Embryonic facial prominence (tissue), 1 donor: ENCODE data around the gene OR10G2.
"Not testable (repeated sequence)": the region's sequence is repeated elsewhere in the genome, so short reads cannot be mapped to it uniquely, and the experiment has no call there.

Source experiments
- DNase-seq: peaks from one replicate; pipeline ENCODE4 v3.0.0-alpha.2; 2016; ENCODE audit errors: extremely low spot score

Gene OR10G2, protein sequence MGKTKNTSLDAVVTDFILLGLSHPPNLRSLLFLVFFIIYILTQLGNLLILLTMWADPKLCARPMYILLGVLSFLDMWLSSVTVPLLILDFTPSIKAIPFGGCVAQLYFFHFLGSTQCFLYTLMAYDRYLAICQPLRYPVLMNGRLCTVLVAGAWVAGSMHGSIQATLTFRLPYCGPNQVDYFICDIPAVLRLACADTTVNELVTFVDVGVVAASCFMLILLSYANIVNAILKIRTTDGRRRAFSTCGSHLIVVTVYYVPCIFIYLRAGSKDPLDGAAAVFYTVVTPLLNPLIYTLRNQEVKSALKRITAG

DNA sequence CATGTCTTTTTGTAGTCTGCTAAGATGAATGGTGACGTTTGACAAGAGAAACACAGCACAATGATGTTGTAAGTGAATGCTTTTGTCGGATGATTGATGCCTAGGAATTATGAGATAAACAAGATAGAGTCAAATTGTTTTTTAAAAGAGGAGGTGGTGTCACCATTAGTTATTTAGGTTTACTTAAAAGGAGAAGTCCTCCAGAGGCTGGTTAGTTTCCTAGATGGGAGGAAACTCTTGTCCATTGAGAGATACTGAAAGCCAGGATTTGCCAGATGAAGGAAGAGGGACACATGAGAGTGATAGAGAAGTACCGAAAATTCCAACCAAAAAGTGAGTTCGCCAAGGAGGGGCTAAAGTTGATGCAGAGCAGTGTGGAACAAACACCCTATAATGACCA is at the start of gene OR10G2:
Gene OR10G2 (minus strand): TSS at position 101 of the 400 bp plus-strand sequence. CDS start 98 bp downstream, at position 3.
- DNase-seq: no peak

DNA sequence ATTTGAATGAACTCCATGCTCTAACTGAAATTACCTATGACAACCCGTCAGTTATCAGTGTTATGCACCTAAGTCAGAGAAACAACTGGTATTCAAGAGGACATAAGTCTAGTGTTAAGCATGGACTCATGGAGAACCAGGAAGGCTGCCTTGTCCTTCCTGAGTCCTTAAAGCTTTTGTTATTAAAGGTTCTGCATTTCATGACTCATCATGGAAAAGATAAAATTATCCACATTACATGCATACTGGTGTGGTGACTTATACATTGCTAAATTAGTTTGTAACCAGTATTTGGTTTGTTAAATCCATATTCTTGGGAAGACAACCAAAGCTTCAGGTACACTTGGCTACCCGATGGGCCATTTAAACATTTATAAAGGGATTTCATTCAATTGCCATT is 45.3 kb upstream of the OR10G2 start:
- DNase-seq: no peak

DNA sequence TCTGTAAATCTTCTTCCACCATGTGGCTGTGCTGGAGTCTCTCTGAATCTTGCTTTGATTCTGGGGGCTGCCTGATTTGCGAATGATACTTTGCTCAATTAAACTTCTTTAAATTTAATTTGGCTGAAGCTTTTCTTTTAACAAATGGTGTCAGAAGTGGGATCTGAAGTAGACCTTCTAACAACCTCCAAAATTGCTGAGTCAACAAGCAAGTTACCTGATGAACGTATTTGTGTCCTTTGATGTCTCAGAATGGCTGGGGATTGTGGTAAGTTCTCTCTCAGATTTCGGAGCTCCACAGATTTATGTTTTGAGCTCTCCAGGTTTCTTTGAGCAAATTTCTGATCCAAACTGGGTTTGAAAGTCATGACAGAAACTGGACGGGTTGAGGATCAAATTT is 40.8 kb upstream of the OR10G2 start:
- no peak for DNase-seq

- no peak for DNase-seq
Measured at GRCh38 chr14:21673718-21674117, 39.0 kb upstream of the OR10G2 start, which contains the start of gene OR4E1. Gene OR4E1, minus strand, starts transcription at chr14:21673818. Its CDS starts 2,883 bp downstream, at chr14:21670935.

- no peak for DNase-seq
Measured at GRCh38 chr14:21672116-21672515, 37.4 kb upstream of the OR10G2 start.

- DNase-seq: no peak
Measured at GRCh38 chr14:21671371-21671770, 36.6 kb upstream of the OR10G2 start.

- DNase-seq: no peak
Measured at GRCh38 chr14:21669284-21669683, 34.5 kb upstream of the OR10G2 start.

DNA sequence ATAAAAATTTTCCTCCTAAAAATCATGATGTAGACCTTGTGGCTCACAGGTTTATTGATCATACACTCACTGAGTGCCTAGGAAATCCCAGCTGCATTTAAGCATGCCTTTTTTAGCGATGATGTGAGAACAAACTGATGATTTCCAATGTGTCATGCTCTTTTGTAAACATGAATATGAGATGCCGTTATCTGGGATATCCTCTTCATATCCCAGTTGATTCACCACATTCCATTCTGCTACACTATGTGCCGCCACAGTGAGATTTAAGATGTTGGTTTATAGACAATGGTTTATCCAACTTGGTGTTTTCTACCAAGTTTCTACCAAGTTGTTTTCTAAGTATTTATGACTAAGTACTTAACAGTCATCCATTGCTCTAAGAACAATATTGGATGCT is 33.6 kb upstream of the OR10G2 start:
- no peak for DNase-seq

- DNase-seq: no peak
Measured at GRCh38 chr14:21656980-21657379, 22.2 kb upstream of the OR10G2 start.

- DNase-seq: no peak
Measured at GRCh38 chr14:21654215-21654614, 19.5 kb upstream of the OR10G2 start.

- no peak for DNase-seq
Measured at GRCh38 chr14:21653331-21653885, 18.7 kb upstream of the OR10G2 start, which contains the start of gene OR4E2. Gene OR4E2, plus strand, starts transcription at chr14:21653835. Its CDS starts 11,248 bp downstream, at chr14:21665083.

DNA sequence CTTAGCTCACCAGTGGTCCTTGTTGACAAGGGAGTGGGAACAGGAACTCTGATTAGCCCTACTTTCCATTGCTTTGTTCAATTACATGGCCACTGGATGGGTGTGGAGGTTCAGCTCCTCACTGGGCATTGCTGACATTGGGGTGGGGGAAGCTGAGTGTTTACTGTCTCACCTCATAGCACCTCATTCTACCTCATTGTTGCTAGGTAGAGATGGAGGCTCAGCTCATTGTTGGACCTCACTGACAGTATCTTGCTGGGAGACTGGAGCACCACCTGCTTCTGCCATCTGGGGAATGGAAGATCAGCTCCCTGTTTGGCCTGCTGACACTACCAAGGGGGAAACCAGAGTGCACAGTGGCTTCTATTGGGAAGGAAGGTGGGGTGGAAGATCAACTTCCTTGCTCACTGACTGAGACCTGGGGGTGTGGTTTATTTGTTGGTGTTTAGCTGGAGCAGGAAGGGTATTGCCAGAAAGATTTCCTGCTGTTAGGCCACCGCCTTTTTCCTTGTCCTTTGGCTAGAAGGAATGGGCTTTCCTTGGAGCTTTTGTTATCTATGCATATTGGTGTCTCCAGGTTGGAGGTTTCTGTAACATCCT is 17.6 kb upstream of the OR10G2 start:
- DNase-seq: no peak

DNA sequence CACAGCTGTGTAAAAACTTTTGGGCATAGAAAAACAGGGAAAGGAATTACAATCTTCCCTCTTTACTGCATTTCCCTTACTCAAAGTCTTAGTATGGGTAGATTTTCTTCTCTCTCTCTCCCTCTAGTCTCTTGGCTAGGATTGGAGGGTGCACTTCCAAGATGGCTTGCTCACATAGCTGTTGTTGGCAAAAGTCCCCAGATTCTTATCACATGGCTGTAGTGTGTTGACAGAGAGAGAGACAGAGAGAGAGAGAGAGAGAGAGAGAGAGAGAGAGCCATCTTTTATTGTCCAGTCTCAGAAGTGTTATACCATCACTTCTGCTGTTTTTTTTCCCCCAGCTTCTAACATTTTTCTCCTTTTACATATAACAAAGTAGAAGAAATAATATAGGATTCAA is 12.6 kb upstream of the OR10G2 start:
- no peak for DNase-seq

DNA sequence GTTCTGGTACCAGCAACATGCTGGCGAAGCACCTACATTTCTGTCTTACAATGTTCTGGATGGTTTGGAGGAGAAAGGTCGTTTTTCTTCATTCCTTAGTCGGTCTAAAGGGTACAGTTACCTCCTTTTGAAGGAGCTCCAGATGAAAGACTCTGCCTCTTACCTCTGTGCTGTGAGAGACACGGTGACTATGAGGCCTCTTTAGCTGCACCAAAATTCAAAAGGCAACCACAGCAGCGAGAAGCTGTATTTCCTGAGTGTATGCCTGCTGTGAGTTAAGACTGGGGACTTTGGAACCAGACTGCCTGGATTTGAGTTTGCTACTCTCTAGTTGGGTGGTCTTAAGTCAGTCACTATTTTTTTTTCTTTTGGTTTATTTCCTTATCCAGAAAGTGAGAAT is 8.7 kb upstream of the OR10G2 start:
- DNase-seq: no peak

DNA sequence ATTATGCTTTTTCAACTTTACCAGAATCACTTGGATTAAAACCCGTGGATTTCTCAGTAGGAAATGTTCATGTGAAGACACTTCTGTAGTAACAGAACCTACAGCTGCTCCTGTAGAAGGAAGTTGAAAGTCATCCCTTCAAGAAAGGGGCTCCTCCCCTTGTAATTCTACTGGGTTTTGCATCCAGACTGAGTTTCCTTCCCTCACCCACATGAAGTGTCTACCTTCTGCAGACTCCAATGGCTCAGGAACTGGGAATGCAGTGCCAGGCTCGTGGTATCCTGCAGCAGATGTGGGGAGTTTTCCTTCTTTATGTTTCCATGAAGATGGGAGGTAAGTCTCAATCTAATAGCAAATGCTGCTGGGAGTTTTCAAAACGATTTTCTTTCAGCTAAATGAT is 7.9 kb upstream of the OR10G2 start:
- DNase-seq: no peak

DNA sequence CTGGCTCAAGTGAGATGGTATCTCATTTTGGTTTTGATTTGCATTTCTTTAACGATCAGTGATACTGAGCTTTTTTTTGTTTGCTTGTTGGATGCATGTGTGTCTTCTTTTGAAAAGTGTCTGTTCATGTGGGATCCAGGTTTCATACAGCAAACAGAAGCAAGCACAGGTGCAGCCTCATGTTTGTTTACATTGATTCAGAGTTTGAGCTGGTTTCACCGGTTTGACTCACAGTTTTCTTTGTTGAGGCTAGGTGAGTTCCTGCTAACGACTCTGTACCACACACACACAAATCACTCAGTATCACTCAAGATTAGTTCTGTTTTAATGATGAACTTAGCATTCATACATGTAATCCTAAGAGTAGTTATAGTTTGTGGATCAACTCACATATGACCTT is 3.7 kb downstream of the OR10G2 start:
- no peak for DNase-seq

- not testable (repeated sequence) for DNase-seq
Measured at GRCh38 chr14:21630503-21630902, 4.2 kb downstream of the OR10G2 start.

DNA sequence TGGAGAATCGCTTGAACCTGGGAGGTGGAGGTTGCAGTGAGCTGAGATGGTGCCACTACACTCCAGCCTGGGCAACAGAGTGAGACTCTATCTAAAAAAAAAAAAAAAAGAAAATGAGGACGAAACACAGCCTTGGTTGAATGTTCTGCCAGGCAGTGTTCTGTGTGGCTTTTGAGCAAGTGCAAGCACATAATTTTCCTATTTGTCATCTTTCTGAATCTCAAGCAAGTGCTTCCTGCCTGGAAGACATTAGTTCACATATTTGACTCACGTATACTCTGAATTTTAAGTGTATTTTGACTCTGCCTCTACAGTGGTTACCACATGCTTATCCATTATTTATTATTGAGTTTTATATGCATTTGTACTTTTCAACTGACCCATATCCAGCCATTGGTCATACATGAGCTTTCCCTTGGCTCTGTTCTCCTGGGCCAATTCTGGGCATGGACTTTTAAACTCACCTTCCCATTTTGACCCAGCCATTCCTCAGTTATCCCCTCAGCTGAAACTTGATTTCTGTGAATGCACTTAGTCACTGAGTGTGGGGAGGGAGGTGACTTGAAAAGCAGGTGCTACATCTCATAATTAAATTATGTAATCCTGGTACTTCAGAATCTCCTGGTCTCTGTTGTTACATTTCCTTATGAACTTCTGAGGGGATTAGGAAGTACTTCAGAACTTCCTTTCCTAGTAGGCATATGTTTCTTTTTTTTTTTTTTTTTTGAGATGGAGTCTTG is 8.1 kb downstream of the OR10G2 start:
- no peak for DNase-seq

- DNase-seq: no peak
Measured at GRCh38 chr14:21617614-21618013, 17.1 kb downstream of the OR10G2 start.

GRCh38 chr14:21614240-21614639 is 20.5 kb downstream of the OR10G2 start:
- no peak for DNase-seq

DNA sequence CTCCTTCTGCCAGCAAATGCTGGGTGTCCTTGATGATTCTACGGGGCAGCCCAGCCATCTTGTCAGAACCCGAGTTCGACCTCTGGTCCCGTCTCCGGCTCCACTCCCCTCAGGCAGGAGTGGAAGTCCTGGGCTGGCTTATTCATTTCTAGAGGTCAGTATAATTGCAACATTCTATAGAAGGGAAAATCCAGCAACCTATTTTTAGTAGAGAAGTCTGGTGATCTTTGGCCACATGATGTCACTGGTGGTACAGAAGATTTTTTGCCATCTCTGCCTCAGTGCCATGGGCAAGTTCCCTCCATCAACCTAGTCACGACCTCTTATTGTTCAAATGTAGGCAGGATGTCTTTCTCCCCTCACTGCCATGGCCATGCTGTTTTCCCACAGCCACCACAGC is 22.4 kb downstream of the OR10G2 start:
- DNase-seq: no peak

GRCh38 chr14:21602181-21602580 is 32.6 kb downstream of the OR10G2 start:
- DNase-seq: not testable (repeated sequence)
